G401.6 (cell line): ENCODE results near the gene HECTD2.
"Not testable (repeated sequence)": the region's sequence is repeated elsewhere in the genome, so short reads cannot be mapped to it uniquely, and the experiment has no call there.

ENCODE experiments used
- FAIRE-seq: peaks from 2 replicates; lab custom pipeline; 2012; peaks lifted over from hg19 to GRCh38; lab: Jason Lieb, UNC

HECTD2 gene

DNA sequence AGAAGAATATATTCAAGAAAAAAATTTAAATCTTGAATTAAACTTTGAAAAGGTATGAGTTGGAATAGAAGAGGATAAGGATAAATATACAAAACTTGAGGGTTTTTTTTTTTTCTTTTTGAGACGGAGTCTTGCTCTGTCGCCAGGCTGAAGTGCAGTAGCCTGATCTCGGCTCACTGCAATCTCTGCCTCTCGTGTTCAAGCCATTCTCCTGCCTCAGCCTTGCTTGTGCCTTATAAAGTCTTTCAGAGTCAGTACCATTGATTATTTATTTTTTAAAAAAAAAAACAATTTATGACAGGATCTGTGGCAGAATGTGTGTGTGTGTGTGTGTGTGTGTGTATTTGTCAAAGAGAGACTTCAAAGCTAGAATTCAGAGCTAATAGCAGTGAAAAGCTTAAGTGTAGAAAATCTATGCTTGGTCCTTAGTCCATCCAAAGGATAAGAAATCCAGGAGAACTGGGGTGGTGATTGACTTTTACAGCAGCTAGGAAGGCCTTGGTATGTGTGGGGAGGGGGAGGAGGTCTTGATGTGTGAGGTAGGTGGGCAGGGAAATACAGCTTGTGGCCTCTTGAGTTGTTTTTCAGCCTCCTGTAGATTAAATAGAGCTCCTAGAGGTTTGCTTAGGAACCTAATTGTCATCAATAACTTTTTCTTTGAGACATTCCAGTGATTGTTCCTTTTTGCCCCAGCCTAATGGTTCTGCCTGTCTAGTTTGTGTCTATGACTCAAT is 2.4 kb downstream of the HECTD2 start:
- no peak for FAIRE-seq

DNA sequence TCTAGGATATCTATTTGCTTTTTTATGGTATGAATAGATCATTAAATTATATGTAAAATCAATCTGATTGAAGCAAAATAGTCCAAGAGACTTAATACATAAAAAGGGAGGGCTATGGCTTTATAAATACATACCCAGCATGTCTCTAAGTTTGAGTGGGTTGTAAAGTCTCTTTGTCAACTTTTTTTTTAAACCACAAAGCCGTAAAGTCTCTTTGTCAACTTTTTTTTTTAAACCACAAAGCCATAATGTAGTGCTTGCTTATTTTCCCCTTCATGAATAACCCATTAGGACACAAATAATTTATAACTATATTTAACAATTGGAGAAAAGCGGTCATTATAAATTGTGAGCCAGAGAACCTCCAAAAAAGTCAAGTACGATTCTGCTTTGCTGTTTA is 5.7 kb downstream of the HECTD2 start:
- no peak for FAIRE-seq

DNA sequence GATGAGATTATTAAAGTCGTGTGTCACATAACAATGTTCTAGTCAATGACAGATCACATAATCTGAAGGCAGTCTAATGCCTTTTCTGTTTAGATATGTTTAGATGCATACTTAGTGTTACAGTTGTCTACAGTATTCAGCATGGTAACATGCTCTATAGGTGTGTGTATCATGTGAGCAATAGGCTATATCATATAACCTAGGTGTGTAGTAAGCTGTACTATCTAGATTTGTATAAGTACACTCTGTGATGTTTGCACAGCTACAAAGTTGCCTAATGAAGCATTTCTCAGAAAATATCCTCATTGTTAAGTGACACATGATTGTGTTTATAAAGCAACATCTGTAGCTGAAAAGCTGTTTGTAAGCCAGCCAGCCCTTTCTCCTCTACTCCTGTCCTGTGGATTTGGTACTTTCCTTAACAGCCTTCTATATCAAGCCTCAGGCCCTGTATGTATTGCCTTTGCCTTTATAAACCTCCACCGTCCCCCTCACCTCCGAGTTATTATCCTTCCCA is 6.3 kb downstream of the HECTD2 start:
- no peak for FAIRE-seq

DNA sequence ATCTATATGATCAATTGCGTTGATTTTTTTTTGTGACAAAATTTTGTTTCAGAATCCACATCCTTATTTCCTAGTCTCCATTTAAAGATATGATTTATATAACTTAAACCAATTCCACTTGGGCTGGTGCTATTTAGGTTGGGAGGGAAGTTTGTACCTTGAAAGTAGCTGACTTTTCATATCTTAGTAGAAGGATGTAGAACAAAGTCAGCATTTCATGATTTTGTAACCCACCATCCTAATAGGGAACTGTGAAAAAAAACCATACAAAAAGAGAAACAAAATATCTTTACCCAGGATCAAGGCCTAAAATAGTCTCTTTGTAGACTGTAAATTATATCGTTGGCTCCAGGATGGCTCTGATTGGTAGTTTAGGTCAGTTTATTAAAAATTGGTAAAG is 8.3 kb downstream of the HECTD2 start:
- no peak for FAIRE-seq

GRCh38 chr10:91420868-91421267 is 10.7 kb downstream of the HECTD2 start:
- no peak for FAIRE-seq

GRCh38 chr10:91422915-91423314 is 12.8 kb downstream of the HECTD2 start:
- FAIRE-seq: no peak

- no peak for FAIRE-seq
Observed at GRCh38 chr10:91424016-91424415, 13.9 kb downstream of the HECTD2 start.

GRCh38 chr10:91432175-91432574 is 22.0 kb downstream of the HECTD2 start:
- no peak for FAIRE-seq

DNA sequence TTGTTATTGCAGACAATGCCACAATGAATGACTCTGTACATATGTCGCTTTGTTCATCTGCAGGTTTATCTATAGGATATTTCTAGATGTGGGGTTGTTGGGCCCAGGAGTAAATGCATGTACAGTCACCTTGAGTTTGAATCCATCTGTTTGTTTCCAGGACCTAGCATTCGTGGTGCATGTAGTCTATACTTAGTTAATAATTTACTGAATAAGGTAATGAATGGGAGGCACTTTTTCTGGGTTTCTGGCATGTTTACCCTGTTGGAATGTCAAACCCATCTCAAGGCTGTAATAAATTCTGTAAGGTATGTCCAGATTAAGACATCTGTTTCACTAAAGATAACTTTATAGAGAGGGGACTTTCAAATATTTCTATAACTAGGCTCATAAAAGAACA is 23.5 kb downstream of the HECTD2 start:
- FAIRE-seq: no peak

DNA sequence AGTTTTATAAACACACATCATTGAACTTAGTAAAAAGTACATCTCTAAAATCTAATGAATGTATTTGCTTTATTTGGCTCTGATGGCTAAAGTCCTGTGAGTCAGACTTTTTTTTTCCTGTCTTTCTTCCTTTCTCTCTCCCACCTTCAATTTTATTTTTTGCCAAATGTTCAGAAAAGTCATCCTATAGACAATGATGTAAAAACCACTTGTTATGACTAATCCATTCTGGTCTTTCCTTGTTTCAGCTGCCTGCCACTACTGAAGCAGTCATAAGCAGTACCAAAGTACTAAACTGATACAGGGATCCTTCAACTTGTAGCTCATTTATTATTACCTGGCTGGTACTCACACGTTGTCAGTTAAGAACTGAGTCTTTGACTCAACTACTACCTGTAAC is 23.9 kb downstream of the HECTD2 start:
- FAIRE-seq: no peak

- FAIRE-seq: no peak
Observed at GRCh38 chr10:91435241-91435640, 25.1 kb downstream of the HECTD2 start.

DNA sequence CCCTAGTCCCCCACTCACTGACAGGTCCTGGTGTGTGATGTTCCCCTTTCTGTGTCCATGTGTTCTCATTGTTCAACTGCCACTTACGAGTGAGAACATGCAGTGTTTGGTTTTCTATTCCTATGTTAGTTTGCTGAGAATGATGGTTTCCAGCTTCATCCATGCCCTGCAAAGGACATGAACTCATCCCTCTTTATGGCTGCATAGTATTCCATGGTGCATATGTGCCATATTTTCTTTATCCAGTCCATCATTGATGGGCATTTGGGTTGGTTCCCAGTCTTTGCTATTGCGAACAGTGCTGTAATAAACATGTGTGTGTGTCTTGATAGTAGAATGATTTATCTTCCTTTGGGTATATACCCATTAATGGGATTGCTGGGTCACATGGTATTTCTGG is 28.1 kb downstream of the HECTD2 start:
- not testable (repeated sequence) for FAIRE-seq

DNA sequence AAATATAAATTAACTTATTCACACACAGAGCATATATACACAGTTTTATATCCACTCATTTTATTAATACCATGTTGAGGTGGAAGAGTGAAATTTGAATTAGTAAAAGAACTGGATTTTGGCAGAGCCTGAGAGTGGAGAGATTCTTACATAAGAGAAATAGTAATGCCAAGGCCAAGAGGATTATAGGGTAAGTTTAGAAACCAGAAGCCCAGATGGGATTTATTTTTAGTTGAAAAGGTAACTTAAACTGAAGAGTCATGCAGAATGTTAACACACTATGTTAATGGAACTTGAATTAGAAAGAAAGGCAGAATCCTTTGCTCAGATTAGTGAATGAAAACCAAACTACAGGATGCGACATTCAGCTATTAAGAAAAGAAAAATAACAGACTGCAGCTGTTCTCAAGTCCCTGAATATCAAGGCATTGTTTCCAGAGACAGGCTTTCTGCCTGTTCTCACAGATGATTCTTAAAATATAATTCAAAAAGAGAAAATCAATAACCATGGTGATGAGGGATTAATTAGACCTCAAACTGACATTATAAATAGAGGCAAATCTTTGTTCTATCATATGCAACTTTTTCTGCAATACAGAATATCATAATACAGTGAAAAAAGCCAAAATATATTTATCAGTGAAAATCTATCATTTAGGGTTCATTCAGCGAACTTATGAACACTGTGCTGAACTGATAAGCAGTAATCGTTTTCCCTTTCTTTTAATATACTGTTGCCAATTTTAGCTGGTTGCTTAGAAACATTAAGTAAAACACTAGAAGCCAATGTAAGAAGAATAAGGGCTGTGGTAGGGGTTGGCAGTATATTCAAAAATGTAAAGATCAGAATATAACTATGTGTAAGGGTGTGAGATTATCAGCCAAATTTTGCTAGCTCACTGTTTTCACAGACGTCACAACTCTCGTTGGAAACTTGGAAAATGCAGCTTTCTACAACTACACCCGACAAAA is 34.4 kb downstream of the HECTD2 start:
- FAIRE-seq: no peak

DNA sequence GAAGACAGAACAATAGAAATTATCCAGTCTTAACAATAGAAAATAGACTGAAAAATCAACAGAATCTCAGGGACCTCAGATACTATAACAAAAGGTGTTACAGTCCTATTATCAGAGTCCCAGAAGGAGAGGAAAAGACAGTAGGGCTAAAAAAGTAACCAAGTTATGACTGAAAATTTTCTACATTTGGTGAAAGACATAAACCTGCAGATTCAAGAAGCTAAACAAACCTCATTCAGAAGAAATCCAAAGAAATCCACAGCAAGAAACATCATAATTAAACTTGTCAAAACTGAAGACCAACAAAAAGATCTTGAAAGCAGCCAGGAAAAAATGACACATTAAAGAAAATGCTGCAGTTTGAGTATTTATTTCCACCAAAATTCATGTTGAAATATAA is 41.9 kb downstream of the HECTD2 start:
- no peak for FAIRE-seq

DNA sequence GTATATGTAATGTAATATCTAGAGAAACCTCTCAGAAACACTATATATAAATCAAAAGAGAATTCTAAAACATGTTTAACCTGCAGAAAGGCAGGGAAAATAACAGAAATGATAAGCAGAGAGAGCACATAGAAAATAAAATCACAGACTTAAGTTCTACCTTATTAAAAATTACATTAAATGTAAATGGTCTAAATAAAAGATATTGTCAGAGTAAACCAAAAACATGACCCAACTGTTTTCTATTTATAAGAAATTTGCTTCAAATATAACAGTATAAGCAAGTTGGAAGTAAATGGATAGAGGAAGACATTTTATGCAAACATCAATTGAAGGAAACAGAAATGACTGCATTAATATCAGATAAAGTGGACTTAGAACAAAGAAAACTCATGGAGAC is 43.4 kb downstream of the HECTD2 start:
- FAIRE-seq: no peak

DNA sequence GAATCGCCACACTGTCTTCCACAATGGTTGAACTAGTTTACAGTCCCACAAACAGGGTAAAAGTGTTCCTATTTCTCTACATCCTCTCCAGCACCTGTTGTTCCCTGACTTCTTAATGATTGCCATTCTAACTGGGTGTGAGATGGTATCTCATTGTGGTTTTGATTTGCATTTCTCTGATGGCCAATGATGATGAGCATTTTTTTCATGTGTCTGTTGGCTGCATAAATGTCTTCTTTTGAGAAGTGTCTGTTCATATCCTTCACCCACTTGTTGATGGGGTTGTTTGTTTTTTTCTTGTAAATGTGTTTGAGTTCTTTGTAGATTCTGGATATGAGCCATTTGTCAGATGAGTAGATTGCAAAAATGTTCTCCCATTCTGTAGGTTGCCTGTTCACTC is 45.0 kb downstream of the HECTD2 start:
- not testable (repeated sequence) for FAIRE-seq

- FAIRE-seq: no peak
Observed at GRCh38 chr10:91460681-91461080, 50.5 kb downstream of the HECTD2 start.

DNA sequence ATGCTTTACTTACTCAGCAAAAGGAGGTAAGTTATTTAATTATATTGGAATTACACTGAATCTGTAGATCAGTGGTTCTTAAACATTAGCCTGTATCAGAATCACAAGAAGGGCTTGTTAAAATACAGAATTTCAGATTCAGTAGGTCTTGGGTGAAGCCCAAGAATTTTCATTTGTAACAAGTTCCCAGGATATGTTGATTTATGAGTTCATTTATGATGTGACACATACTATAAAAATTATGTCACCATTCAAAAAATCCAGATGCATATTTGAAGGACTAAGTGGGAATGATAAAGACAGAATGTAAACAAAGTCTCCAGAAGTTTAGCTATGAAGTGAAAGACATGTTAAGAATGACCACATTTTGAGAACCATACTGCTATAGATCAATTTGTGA is 52.3 kb downstream of the HECTD2 start:
- FAIRE-seq: no peak

DNA sequence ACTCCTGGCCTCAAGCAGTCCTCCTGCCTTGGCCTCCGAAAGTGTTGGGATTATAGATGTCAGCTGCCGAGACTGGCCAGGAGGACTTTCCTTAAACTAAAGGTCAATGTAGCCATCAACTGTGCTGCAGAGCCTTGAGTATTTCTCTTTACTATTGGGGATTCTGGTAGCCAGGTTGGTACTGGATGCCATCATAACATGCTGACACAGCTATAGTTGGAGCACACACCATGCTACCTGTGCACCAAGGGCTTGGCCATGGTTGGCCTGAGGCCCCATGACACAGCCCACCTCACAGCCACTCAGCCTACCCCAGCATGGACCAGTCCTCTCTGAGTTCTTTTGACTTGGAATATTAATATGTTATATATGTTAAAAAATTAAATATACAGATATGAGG is 54.4 kb downstream of the HECTD2 start:
- FAIRE-seq: no peak

DNA sequence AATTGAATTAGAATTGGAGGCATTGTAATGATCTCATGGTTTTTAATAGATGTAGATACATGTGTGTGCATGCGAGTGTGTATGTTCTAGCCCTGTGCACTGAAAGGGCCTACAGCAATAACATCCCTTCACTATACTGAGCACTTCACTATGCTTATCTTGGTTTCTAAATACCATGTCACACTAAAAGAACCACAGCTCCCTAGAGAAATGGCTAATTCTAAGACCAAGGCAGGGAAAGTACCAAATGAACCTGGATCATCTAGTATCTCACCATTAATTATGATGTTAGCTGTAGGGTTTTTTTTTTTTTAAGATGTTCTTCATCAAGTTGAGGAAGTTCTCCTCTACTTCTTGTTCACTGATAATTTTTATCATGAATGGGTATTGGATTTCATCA is 55.1 kb downstream of the HECTD2 start:
- no peak for FAIRE-seq

- no peak for FAIRE-seq
Observed at GRCh38 chr10:91467114-91467513, 57.0 kb downstream of the HECTD2 start.

GRCh38 chr10:91471602-91472001 is 61.5 kb downstream of the HECTD2 start:
- no peak for FAIRE-seq

DNA sequence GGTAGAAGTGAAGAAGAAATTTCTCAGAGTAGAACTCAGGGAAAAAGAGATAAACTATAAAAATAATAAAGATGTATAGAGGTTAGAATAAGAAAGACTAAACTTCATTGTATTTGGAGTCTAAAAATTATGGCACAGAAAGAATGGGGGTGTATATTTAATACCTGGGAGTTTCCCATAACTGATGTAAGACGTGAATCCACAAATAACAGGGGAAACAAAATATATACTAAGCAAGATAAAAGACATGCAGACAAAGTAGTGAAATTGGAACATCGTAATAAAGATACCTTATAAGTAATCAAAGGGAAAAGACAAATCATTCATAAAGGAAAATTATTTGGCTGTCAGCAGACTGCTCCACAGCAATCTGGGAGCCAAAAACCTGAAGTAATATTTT is 62.8 kb downstream of the HECTD2 start:
- FAIRE-seq: no peak
